ENCODE measurements around the gene COG5.

DNA sequence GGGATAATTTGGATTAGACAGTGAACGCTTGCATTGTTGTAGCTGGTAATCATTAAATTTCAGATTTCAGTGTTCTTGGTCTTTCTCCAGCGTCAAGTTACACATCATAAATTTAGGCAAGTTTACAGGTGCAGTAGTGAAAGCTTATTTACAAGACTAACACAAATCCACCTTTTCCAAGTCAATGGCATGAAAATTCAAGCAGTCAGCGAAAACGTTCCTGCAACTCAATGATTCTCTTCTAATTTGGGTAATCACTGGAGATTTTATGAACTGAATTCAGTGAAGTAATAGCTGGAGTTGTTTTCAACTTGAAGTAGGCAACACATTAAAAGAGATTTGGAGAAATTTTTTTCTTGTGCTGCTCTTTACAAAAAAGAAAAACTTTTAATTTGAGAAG is 34.2 kb upstream of the COG5 start:
- TF ChIP-seq POLR2A (IDR thresholded peaks at IDR 0.05), result no peak
- no peak for TF ChIP-seq POLR2AphosphoS5 (IDR thresholded peaks at IDR 0.05)
